ENCODE results near the gene FAM193B.

DNA sequence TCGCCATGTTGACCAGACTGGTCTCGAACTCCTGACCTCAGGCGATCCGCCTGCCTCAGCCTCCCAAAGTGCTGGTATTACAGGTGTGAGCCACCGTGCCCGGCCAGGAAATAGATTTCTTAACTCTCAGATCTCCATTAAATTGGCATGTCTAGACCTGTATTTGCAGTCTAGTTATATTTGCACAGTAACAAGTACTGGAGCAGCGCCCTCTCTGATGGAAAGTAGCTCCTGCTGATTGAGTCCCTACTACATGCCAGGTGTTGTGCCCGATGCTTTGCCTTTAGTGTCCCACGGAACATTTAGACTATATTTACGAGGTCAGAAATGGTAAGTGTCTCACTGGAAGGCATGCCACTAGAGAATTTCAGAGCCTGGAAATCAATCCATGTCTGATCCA lies 21.8 kb upstream of the FAM193B start:
- TF ChIP-seq, protein P1, sequence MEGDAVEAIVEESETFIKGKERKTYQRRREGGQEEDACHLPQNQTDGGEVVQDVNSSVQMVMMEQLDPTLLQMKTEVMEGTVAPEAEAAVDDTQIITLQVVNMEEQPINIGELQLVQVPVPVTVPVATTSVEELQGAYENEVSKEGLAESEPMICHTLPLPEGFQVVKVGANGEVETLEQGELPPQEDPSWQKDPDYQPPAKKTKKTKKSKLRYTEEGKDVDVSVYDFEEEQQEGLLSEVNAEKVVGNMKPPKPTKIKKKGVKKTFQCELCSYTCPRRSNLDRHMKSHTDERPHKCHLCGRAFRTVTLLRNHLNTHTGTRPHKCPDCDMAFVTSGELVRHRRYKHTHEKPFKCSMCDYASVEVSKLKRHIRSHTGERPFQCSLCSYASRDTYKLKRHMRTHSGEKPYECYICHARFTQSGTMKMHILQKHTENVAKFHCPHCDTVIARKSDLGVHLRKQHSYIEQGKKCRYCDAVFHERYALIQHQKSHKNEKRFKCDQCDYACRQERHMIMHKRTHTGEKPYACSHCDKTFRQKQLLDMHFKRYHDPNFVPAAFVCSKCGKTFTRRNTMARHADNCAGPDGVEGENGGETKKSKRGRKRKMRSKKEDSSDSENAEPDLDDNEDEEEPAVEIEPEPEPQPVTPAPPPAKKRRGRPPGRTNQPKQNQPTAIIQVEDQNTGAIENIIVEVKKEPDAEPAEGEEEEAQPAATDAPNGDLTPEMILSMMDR (IDR thresholded peaks at IDR 0.05; ENCODE audit: low read depth, low read length, poor library complexity, severe bottlenecking), result no peak
- no peak for TF ChIP-seq EZH2phosphoT487 (IDR thresholded peaks at IDR 0.05; ENCODE audit: borderline replicate concordance, low read length)
